Thymus (tissue), 11 donors: ENCODE measurements around the gene CHRNA7. TPM values are rescaled to one million over a fixed set of nuclear protein-coding genes. Genes with fewer than 3 reads are reported as not detected.

Experiments used
- DNase-seq, 9 donors: peaks; one replicate each; pipeline ENCODE4 v3.0.0-alpha.2; 2013; ENCODE audit warnings: low spot score in 9 of 9, low read depth in 6 of 9, missing footprints in 1 of 9
- H3K27ac ChIP-seq, 2 donors: one replicate each; pipeline ENCODE4 v1.5.1; 2013; ENCODE audit warnings: control low read depth in 1 of 2, low read depth in 1 of 2, low read length in 1 of 2, mild to moderate bottlenecking in 1 of 2, moderate library complexity in 1 of 2
- H3K27me3 ChIP-seq, 2 donors: one replicate each; pipeline ENCODE4 v1.5.1; 2013; ENCODE audit warnings: low read length in 1 of 2; ENCODE audit not compliant: control insufficient read depth in 2 of 2, insufficient read depth in 1 of 2
- H3K36me3 ChIP-seq, 2 donors: one replicate each; pipeline ENCODE4 v1.5.1; 2013; ENCODE audit warnings: low read length in 1 of 2, mild to moderate bottlenecking in 1 of 2, moderate library complexity in 1 of 2; ENCODE audit not compliant: control insufficient read depth in 2 of 2, insufficient read depth in 2 of 2
- H3K4me1 ChIP-seq, 2 donors: one replicate each; pipeline ENCODE4 v1.5.1; 2013; ENCODE audit warnings: low read length in 2 of 2; ENCODE audit not compliant: control insufficient read depth in 2 of 2, insufficient read depth in 2 of 2
- H3K4me3 ChIP-seq, 2 donors: one replicate each; pipeline ENCODE4 v1.5.1; 2013; ENCODE audit warnings: low read length in 2 of 2, control low read depth in 1 of 2, mild to moderate bottlenecking in 1 of 2
- H3K9me3 ChIP-seq, 2 donors: one replicate each; pipeline ENCODE4 v1.5.1; 2013; ENCODE audit warnings: low read length in 1 of 2, mild to moderate bottlenecking in 1 of 2; ENCODE audit not compliant: control insufficient read depth in 2 of 2, insufficient read depth in 1 of 2
- WGBS: extraction: QIAGEN DNeasy Blood & Tissue Kit; methylation state at CpG from one replicate; pipeline ENCODE4 v1.1.7; 2013; 5-methylcytosine and 5-hydroxymethylcytosine counted together
- polyA plus RNA-seq: library from polyadenylated mRNA; stranded (reverse); fragments of 200-250 nt; gene quantifications from one replicate; pipeline ENCODE4 v1.2.3, GENCODE V29; 2013
- total RNA-seq: library from RNA; stranded (reverse); fragments of 120-200 nt; gene quantifications from one replicate; pipeline ENCODE4 v1.2.4, GENCODE V29; 2013
- donor health status: healthy.

CHRNA7 gene
- total and polyA plus RNA-seq, 2 donors, result 0.61 to 1.1 TPM

DNA sequence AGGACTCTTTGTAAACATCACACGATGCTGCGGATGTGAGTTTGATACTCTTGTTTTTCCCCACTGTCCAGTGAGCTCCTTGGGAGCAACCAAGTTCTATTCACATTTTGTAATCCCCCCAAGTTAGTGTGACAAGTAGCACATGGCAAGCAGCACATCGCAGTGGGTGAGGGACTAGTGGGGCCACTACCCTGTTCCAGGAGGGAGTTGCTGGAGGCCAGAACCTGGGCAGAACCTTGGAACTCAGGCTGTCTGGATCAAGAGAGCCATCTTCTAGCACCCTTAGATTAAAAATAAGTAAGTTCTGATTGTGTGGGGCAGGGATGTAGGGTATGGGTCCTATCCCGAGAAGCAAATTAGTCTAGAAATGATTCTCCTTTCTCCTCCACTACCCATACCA, 91.7 kb downstream of the CHRNA7 start:
- Histone ChIP-seq H3K27me3 (no peaks in the 10 kb centered on the region), H3K4me1 (no peaks in the 10 kb centered on the region), H3K27ac (no peak overlapping the region), H3K9me3 (no peaks in the 10 kb centered on the region), H3K36me3 (no peaks in the 10 kb centered on the region), H3K4me3 (no peak overlapping the region)
- WGBS, result 98% methylated on average over 4 of the region's 4 CpGs
- no peak for DNase-seq

DNA sequence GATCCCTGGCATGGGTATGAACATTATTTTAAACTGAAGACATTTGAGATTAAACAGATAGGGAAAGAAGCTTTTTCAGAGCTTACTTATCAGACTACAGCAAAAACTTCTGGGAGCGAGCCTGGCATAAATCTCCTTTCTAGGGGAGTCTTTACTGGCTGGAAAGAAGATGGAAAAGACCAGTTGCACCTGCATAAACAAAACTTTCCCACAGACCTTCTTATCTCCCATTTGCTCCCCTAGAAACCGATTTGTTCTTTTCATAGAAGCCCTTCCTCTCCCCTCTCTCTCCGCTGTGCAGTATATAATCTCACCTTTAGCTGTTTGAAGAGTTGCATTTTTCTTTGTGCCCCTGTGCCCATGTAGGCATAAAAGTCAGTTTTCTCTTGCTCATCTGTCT, 93.2 kb downstream of the CHRNA7 start:
- H3K9me3 ChIP-seq, result no peaks in the 10 kb centered on the region
- WGBS, result 91% methylated on average over 3 of the region's 3 CpGs
- no peak overlapping the region for H3K27ac ChIP-seq
- H3K27me3 ChIP-seq, result no peaks in the 10 kb centered on the region
- DNase-seq, result no peak
- H3K4me1 ChIP-seq, result no peaks in the 10 kb centered on the region
- H3K36me3 ChIP-seq, result no peaks in the 10 kb centered on the region
- no peak overlapping the region for H3K4me3 ChIP-seq

DNA sequence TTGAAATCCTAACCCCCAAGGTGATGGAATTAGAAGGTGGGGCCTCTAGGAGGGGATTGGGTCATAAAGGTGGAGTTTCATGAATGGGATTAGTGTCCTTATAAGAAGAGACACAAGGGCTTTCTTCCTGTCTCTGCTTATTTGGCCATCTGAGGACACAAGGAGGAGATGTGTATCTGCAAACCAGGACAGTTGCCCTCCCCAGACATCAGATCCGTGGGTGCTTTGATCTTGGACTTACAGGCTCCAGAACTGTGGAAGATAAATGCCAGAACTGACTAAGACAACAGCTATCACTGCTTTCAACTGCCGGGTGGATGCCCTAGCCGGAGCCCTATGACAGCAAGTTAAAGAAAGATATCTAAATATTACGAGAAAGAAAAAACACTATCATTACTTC, 94.4 kb downstream of the CHRNA7 start:
- 86% methylated on average over 4 of the region's 4 CpGs for WGBS
- Histone ChIP-seq H3K9me3 (no peaks in the 10 kb centered on the region), H3K4me3 (no peak overlapping the region), H3K27me3 (no peaks in the 10 kb centered on the region), H3K4me1 (no peaks in the 10 kb centered on the region), H3K36me3 (no peaks in the 10 kb centered on the region), H3K27ac (no peak overlapping the region)
- no peak for DNase-seq

DNA sequence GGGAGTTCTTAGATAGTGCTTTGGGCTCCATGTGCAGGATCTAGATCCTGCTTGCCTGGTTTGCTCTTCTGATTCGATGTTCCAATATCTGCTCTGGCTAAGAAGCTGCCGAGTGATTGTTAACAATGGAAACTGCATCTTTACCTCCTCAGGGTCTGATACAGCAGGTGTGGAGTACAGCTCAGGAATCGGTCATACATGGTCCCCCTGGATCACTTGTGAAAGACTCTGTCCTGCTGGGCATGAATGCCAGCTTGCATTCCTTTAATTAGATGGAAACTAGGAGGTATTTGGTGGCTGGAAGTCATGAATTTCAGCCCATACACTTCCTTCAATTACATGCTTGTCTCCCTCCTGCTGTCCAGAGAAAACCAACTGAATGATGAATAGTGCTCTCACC, 95.3 kb downstream of the CHRNA7 start:
- no peak for DNase-seq
- no peaks in the 10 kb centered on the region for H3K9me3 ChIP-seq
- H3K36me3 ChIP-seq, result no peaks in the 10 kb centered on the region
- WGBS, result 95% methylated on average over 3 of the region's 3 CpGs
- no peaks in the 10 kb centered on the region for H3K27me3 ChIP-seq
- no peak overlapping the region for H3K4me3 ChIP-seq
- no peaks in the 10 kb centered on the region for H3K4me1 ChIP-seq
- no peak overlapping the region for H3K27ac ChIP-seq

DNA sequence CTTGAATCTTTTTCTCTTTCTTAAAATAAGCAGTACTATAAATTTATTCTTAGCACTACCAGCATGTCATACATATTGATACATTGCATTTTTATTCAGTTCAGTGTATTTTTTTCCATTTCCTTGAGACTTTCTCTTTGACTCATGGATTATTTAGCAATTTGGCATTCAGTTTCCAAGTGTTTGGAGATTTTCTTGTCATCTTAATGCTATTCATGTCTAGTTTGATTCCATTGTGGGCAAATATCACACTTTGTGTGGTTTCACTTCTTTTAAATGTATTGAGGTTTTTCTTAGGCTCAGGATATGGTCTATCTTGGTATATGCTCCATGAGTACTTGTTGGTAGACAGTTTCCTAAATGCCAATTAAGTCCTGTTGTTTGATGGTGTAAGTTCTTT, 99.5 kb downstream of the CHRNA7 start:
- H3K9me3 ChIP-seq, result no peaks in the 10 kb centered on the region
- H3K27ac ChIP-seq, result no peak overlapping the region
- no peak overlapping the region for H3K4me3 ChIP-seq
- no peak for DNase-seq
- no peaks in the 10 kb centered on the region for H3K4me1 ChIP-seq
- no peaks in the 10 kb centered on the region for H3K27me3 ChIP-seq
- no peaks in the 10 kb centered on the region for H3K36me3 ChIP-seq

DNA sequence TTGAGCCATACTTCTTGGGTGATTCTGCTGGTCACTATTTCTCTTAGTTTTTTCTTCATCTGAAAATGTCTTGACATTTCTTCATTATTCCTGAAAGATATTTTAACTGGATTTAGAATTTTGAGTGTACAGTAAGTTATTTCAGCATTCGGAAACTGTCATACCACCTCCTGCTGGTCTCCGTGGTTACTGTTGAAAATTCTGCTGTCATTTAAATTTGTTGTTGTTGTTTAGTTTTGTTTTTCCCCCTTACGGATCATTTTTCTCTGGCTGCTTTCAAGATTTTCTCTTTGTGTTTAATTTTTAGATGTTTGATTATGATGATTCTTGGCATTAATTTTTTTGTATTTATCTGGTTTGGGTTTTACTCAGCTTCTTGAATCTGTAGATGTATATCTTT, 100.5 kb downstream of the CHRNA7 start:
- no peaks in the 10 kb centered on the region for H3K36me3 ChIP-seq
- no peaks in the 10 kb centered on the region for H3K4me1 ChIP-seq
- no peaks in the 10 kb centered on the region for H3K27me3 ChIP-seq
- no peak for DNase-seq
- H3K9me3 ChIP-seq, result no peaks in the 10 kb centered on the region
- no peak overlapping the region for H3K4me3 ChIP-seq
- H3K27ac ChIP-seq, result no peak overlapping the region
- WGBS, result 96% methylated on average over 3 of the region's 3 CpGs

DNA sequence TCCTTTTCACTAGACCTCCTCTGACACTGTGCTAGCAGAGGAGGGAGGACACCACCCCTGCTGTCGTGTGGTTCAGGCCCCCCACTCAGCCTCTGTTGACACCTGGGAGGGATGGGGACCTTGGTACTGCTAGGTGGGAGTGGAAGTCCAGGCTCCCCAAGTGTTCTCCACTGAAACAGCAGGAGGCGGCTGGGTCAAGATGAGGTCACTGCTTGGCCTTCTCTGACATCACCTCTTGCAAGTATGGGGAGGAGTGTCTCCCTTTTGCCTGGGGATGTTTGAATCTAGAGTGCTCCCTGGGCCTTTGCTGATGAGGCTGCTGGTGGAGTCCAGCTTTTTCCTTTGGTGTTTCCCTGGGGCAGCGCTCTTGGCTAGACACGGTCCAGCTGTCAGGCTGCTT, 101.5 kb downstream of the CHRNA7 start:
- no peaks in the 10 kb centered on the region for H3K27me3 ChIP-seq
- no peaks in the 10 kb centered on the region for H3K9me3 ChIP-seq
- WGBS, result 95% methylated on average over 4 of the region's 4 CpGs
- no peak overlapping the region for H3K27ac ChIP-seq
- no peak overlapping the region for H3K4me3 ChIP-seq
- no peaks in the 10 kb centered on the region for H3K36me3 ChIP-seq
- DNase-seq, result no peak
- H3K4me1 ChIP-seq, result no peaks in the 10 kb centered on the region

DNA sequence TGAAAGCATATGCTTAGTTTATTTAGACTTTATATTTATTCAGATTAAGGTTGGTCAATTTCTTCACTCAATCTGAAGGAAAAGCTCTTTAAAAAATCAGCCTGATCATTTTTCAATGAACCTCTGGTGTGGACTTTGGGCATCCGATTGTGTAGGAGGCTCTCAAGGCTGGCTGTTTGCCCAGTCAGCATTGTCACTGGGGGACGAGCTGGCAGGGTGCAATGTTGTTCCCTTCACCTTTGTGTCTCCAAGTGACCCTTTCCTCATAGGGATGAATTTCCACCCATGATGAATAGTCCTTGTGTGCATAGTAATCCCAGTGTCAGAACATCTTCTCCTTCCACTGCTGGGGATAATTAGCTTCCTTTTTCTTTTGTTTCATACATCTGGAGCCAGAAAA, 102.5 kb downstream of the CHRNA7 start:
- H3K36me3 ChIP-seq, result no peaks in the 10 kb centered on the region
- H3K9me3 ChIP-seq, result no peaks in the 10 kb centered on the region
- H3K27ac ChIP-seq, result no peak overlapping the region
- DNase-seq, result no peak
- no peaks in the 10 kb centered on the region for H3K27me3 ChIP-seq
- H3K4me1 ChIP-seq, result no peaks in the 10 kb centered on the region
- no peak overlapping the region for H3K4me3 ChIP-seq
- WGBS, result 86% methylated on average over 2 of the region's 2 CpGs

DNA sequence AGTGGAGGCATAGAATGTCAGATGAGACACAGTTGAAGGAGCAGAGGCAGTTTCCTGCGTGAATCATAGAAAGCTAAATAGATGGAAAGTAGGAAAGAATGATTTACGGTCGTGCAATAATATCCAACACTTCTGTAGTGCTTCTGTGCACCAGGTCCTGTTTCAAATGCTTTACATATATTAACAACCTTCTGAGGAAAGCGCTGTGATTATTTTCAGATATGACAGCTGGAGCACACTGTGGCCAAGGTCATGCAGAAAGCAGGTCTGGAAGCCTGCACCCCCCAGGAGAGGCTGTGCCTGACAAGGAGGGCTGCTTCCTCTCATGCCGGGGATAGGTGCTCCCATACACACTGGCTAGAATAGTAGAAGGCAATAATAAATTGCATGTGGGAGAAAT, 104.5 kb downstream of the CHRNA7 start:
- Histone ChIP-seq H3K4me3 (no peak overlapping the region), H3K27ac (no peak overlapping the region), H3K9me3 (no peaks in the 10 kb centered on the region), H3K4me1 (no peaks in the 10 kb centered on the region), H3K27me3 (no peaks in the 10 kb centered on the region), H3K36me3 (no peaks in the 10 kb centered on the region)
- no peak for DNase-seq
- 91% methylated on average over 5 of the region's 5 CpGs for WGBS

DNA sequence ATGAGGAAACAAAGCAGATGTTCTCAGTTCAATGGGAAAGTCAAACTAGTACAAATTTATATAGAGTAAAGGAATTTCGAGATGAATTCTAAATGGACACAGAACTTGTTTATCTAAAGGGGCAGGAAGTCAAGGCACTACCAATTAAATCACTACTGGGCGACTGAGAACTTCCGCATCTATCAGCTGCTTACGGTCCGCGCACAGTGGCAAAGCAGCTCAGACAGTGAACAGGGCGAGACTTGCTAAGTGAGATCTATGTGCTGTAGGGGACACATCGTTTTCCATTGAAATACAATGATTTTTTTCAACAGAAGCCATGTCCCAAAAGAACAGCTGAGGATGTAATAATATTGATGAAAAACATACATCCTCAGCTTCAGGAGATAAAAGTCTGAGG, 105.0 kb downstream of the CHRNA7 start:
- Histone ChIP-seq H3K27me3 (no peaks in the 10 kb centered on the region), H3K27ac (no peak overlapping the region), H3K9me3 (no peaks in the 10 kb centered on the region), H3K36me3 (no peaks in the 10 kb centered on the region), H3K4me1 (no peaks in the 10 kb centered on the region), H3K4me3 (no peak overlapping the region)
- DNase-seq, result no peak
- WGBS, result 93% methylated on average over 8 of the region's 8 CpGs
